NB4 (cell line): ENCODE results near the gene VPS13C.

Experiments used
- DNase-seq: peaks from one replicate; pipeline ENCODE4 v3.0.0; 2010; ENCODE audit warnings: low read depth
- H3K4me3 ChIP-seq: one replicate; pipeline ENCODE4 v1.5.1; 2011; ENCODE audit warnings: mild to moderate bottlenecking, low read depth, low read length, moderate library complexity
- MYC ChIP-seq: IDR thresholded peaks from 2 replicates; pipeline ENCODE4 v1.6.1; 2011; ENCODE audit warnings: low read depth, low read length
- POLR2A ChIP-seq: IDR thresholded peaks from 2 replicates; pipeline ENCODE4 v1.6.1; 2011; ENCODE audit warnings: mild to moderate bottlenecking; ENCODE audit not compliant: insufficient read length; ENCODE audit errors: extremely low read depth
- TF ChIP-seq, protein P1 (sequence below): IDR thresholded peaks from 2 replicates; pipeline ENCODE4 v1.6.1; 2011; ENCODE audit warnings: low read depth, low read length
- TF ChIP-seq, protein P2 (sequence below): IDR thresholded peaks from one replicate; pipeline ENCODE4 v1.5.1; 2012; ENCODE audit warnings: low read depth, low read length

VPS13C gene

DNA sequence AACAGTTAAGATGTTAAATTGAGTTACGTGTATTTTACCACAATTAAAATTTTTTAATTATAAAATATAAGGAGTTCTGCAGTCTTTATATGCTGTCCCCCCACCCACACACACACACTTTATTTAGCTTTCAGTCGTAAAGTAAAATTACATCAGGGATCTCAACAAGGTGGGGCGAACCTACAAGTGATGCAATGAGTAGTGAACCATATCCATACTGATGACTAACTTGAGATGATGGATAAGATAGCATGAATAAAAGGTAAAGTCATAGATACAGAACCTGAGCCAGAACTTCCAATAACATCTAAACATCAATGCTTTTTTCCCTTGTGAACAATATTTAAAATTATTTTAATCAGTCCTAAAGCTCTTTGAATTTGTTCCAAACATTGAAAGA is 77.2 kb downstream of the VPS13C start:
- H3K4me3 ChIP-seq = no peak overlapping the region
- TF ChIP-seq, protein P1, sequence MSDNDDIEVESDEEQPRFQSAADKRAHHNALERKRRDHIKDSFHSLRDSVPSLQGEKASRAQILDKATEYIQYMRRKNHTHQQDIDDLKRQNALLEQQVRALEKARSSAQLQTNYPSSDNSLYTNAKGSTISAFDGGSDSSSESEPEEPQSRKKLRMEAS = no peak
- no peak for DNase-seq

DNA sequence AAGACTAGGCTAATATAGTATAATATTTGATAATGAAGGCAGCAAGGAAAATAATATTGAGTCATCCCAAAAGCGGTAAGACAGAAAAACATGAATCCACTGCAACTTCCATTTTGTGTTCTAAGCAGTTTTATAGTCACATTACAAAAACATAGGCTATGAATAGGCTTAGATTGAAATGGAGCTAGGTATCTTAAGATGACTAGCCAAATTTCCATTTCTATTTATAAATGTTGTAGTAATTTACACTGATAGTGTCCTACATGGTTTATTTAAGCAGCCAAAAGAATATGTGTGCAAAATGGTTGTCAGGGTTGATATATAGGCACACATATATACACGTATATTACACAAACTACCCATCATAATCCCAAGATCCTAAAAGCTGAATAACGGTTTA is 82.0 kb downstream of the VPS13C start:
- no peak for TF ChIP-seq MYC
- H3K4me3 ChIP-seq = no peak overlapping the region
- DNase-seq = no peak

DNA sequence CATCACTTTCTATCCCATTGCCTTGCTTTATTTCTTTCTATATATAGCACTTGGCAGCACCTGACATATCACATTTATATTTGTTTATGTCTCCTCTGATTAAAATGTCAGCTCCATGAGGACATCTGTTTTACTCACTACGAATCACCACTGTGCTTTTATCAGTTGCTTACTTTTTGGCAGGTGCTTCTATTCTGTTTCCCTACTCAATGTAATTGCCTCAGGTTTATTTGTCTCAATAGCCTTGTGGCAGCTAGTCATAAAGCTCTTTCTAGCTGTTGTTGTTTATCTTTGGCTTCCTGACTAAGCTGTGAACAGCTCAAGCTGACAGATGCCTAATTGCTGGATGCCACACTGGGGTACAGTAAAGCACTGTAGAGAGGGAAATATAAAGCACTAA is 85.5 kb downstream of the VPS13C start:
- H3K4me3 ChIP-seq = no peak overlapping the region
- DNase-seq = no peak
- no peak for TF ChIP-seq POLR2A
- TF ChIP-seq, protein P1 = no peak
- no peak for TF ChIP-seq MYC
- TF ChIP-seq, protein P2, sequence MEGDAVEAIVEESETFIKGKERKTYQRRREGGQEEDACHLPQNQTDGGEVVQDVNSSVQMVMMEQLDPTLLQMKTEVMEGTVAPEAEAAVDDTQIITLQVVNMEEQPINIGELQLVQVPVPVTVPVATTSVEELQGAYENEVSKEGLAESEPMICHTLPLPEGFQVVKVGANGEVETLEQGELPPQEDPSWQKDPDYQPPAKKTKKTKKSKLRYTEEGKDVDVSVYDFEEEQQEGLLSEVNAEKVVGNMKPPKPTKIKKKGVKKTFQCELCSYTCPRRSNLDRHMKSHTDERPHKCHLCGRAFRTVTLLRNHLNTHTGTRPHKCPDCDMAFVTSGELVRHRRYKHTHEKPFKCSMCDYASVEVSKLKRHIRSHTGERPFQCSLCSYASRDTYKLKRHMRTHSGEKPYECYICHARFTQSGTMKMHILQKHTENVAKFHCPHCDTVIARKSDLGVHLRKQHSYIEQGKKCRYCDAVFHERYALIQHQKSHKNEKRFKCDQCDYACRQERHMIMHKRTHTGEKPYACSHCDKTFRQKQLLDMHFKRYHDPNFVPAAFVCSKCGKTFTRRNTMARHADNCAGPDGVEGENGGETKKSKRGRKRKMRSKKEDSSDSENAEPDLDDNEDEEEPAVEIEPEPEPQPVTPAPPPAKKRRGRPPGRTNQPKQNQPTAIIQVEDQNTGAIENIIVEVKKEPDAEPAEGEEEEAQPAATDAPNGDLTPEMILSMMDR = no peak

DNA sequence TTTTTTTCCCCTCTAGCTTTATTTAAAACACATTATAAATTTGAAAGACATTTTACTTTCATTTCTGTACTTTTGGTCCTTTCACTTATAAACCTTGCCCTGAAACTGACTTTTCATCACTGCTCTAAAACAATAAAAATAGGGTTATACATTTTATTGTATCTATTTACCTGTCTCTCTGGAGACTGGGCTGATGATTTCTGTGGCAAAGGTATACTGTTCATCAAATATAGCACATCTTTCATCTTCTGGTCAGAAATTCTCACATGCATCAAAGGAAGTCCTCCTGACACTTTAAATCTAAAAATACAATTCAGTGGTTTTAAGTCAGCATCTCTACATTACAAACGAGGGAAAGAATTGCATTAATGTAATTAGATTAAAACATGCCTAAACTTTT is 86.1 kb downstream of the VPS13C start:
- TF ChIP-seq, protein P2 = no peak
- TF ChIP-seq MYC (no peak), POLR2A (no peak)
- TF ChIP-seq, protein P1 = no peak
- DNase-seq = no peak
- H3K4me3 ChIP-seq = no peak overlapping the region

DNA sequence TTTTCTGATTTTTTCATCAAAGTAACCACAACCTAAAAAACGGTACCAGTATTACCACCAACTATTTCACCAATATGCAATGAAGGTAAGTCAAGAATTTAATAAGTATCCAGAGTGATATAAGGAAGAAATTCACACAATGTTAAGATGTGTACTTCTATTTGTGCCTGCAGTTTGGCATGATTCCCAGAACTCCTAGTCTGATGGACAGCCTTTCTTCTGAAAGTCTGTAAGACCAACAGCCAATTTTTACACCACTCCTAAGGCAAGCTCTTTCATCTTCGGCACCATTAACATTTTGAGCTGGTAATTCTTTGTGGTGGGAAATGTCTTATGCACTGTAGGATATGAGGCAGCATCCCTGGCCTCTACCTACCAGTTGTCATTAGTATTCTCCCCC is 108.3 kb downstream of the VPS13C start:
- H3K4me3 ChIP-seq = no peak overlapping the region
- no peak for DNase-seq
- TF ChIP-seq MYC (no peak), POLR2A (no peak)
- TF ChIP-seq, protein P1 = no peak
- TF ChIP-seq, protein P2 = no peak

DNA sequence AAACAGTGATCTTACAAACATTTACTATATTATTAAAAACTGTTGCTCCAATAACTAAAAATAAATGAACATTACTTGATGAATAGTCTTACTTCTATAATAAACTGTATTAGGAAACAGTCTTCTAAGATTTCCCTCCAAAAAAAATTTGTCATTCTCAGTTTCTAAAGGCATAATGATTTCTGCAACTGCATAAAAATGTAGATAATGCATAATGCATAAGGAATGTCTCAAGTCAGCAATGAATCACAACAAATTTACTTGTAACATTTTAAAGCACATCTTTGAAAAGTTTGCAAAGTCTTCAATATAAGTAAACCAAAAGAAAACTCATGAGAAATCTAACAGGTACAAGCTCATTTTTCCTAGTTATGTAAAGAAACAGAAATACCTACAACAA is 113.5 kb downstream of the VPS13C start:
- no peak for DNase-seq
- no peak overlapping the region for H3K4me3 ChIP-seq
- no peak for TF ChIP-seq POLR2A
- TF ChIP-seq, protein P1 = no peak
- TF ChIP-seq, protein P2 = no peak
- TF ChIP-seq MYC = no peak

DNA sequence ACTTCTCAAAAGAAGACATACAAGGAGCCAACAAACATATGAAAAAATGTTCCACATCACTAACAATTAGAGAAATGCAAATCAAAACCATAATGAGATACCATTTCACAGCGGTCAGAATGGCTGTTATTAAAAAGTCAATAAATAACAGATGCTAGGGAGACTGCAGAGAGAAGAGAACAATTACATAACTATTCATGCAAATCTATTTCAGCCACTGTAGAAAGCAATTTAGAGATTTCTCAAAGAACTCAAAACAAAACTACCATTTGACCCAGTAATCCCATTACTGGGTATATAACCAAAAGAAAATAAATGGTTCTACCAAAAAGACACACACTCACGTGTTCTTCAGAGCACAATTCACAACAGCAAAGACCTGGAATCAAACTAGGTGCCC is 116.3 kb downstream of the VPS13C start:
- no peak for DNase-seq
- TF ChIP-seq POLR2A (no peak), MYC (no peak)
- no peak overlapping the region for H3K4me3 ChIP-seq
